ENCODE data around the gene TTC28.

Gene TTC28

DNA sequence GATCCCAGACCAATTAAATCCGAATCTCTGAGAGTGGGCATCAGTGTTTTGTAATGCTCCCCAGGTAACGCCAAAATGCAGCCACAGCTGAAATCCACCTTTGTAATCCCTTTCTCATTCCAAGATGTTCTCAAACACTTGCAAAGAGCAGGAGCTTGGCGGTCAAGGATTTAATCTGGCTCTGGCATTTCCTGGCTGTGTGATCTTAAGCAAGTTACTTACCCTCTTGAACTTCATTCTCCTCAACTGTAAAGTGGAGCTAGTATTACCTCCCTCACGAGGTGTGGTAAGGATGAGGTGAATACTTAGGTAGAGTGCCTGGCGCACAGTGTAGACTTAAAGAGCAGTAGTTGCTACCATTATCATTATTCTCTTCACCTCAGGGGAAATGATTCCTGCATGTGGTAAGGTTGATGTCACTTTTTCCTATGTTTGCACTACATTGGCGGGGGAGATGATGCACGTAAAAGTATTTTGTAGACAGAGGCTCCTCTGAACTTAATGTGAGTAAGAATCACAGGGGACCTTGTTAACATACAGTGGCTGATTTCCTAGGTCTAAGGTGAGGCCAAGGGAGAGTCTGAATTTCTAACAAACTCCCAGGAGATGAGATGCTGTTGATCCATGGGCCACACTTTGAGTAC is 550.2 kb downstream of the TTC28 start:
- DNase-seq (ENCODE audit: low read depth), result no peak
- TF ChIP-seq, protein P1, sequence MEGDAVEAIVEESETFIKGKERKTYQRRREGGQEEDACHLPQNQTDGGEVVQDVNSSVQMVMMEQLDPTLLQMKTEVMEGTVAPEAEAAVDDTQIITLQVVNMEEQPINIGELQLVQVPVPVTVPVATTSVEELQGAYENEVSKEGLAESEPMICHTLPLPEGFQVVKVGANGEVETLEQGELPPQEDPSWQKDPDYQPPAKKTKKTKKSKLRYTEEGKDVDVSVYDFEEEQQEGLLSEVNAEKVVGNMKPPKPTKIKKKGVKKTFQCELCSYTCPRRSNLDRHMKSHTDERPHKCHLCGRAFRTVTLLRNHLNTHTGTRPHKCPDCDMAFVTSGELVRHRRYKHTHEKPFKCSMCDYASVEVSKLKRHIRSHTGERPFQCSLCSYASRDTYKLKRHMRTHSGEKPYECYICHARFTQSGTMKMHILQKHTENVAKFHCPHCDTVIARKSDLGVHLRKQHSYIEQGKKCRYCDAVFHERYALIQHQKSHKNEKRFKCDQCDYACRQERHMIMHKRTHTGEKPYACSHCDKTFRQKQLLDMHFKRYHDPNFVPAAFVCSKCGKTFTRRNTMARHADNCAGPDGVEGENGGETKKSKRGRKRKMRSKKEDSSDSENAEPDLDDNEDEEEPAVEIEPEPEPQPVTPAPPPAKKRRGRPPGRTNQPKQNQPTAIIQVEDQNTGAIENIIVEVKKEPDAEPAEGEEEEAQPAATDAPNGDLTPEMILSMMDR (IDR thresholded peaks at IDR 0.05; ENCODE audit: low read depth, low read length), result no peak
- TF ChIP-seq MYC (IDR thresholded peaks at IDR 0.05; ENCODE audit: low read depth, low read length) (no peak), POLR2A (IDR thresholded peaks at IDR 0.05; ENCODE audit: extremely low read depth, insufficient read length) (no peak)
- TF ChIP-seq, protein P2, sequence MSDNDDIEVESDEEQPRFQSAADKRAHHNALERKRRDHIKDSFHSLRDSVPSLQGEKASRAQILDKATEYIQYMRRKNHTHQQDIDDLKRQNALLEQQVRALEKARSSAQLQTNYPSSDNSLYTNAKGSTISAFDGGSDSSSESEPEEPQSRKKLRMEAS (IDR thresholded peaks at IDR 0.05; ENCODE audit: low read depth, low read length), result no peak
- no peak overlapping the region for H3K4me3 ChIP-seq (ENCODE audit: low read depth, low read length)

DNA sequence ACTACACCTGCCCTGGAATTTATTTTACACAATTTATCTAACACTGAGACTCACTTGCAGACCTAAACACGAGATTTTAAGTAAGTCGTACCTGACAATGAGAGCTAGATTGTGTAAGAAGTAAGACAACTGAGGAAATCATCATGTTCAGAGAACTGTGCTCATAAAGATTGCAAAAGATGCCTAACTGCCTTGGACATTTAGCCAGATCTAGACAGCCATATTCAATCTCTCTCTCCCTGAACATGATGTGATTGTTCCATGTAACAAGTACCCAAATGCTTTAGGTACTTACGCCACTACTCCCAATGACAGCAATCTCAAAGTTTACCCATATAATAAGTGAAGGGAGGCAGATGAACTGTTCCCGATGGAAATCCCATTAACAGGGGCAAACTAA is 550.8 kb downstream of the TTC28 start:
- DNase-seq (ENCODE audit: low read depth), result no peak

DNA sequence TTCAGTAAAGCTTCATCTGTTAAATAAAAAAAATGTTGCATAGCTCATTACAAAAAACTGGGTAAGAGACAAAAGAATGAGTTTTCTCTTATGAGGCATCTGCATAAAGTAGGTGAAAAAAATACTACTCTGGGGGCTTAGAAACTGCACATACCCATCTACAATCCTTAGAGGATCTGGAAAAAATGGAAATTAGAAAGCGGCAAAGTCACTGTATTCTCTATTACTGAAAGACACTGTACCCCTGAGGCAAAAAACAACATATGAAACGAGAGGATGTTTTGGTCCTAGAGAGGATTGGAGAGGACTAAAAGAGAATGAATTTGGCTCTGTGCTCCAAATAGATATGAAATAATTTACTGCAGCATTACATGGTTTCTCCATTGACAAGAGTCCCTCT is 553.8 kb downstream of the TTC28 start:
- no peak for TF ChIP-seq POLR2A (IDR thresholded peaks at IDR 0.05; ENCODE audit: extremely low read depth, insufficient read length)
- TF ChIP-seq, protein P2 (IDR thresholded peaks at IDR 0.05; ENCODE audit: low read depth, low read length), result no peak
- no peak for TF ChIP-seq MYC (IDR thresholded peaks at IDR 0.05; ENCODE audit: low read depth, low read length)
- TF ChIP-seq, protein P1 (IDR thresholded peaks at IDR 0.05; ENCODE audit: low read depth, low read length), result no peak
- no peak for DNase-seq (ENCODE audit: low read depth)
- H3K4me3 ChIP-seq (ENCODE audit: low read depth, low read length), result no peak overlapping the region

More for the DNA sequence above, 550.8 kb downstream of the TTC28 start:
- no peak overlapping the region for H3K4me3 ChIP-seq (ENCODE audit: low read depth, low read length)
- TF ChIP-seq, protein P1 (IDR thresholded peaks at IDR 0.05; ENCODE audit: low read depth, low read length), result no peak
- TF ChIP-seq POLR2A (IDR thresholded peaks at IDR 0.05; ENCODE audit: extremely low read depth, insufficient read length) (no peak), MYC (IDR thresholded peaks at IDR 0.05; ENCODE audit: low read depth, low read length) (no peak)
- TF ChIP-seq, protein P2 (IDR thresholded peaks at IDR 0.05; ENCODE audit: low read depth, low read length), result no peak

DNA sequence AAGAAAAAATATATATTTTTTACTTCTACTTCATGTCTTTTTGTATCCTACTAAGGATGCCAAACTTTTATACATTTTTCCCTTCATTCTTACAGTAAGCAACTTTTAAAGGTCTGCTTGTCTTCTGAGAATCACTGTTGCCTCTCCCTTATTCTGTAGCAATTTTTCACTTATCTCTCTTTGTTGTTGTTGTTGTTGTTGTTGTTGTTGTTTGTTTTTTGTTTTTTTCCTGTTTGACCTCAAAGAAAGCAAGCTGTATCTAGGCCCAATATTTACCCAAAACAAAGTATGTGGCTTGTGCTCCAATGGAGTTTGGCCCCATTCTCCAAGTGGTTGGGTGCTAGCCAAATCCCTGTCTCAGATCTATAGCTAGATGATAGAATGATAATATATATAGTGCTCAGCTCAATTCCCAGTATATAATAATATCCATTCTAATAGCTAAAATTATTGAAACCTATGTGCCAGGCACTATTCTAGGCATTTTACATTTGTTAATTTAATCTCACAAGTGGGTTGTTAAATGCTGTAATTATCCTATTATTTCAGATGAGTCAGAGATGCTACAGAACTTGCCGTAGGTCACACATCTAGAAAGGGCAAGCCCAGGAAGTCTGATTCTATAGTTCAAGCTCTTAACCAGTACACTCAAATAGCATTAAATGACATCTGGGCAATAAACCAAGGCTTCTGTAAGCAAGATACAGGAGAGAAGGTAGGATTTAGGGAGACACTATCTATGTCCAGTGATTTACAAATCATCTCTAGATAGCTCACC is 555.5 kb downstream of the TTC28 start:
- TF ChIP-seq, protein P1 (IDR thresholded peaks at IDR 0.05; ENCODE audit: low read depth, low read length), result no peak
- TF ChIP-seq, protein P2 (IDR thresholded peaks at IDR 0.05; ENCODE audit: low read depth, low read length), result no peak
- TF ChIP-seq POLR2A (IDR thresholded peaks at IDR 0.05; ENCODE audit: extremely low read depth, insufficient read length) (no peak), MYC (IDR thresholded peaks at IDR 0.05; ENCODE audit: low read depth, low read length) (no peak)
- DNase-seq (ENCODE audit: low read depth), result no peak
- no peak overlapping the region for H3K4me3 ChIP-seq (ENCODE audit: low read depth, low read length)

DNA sequence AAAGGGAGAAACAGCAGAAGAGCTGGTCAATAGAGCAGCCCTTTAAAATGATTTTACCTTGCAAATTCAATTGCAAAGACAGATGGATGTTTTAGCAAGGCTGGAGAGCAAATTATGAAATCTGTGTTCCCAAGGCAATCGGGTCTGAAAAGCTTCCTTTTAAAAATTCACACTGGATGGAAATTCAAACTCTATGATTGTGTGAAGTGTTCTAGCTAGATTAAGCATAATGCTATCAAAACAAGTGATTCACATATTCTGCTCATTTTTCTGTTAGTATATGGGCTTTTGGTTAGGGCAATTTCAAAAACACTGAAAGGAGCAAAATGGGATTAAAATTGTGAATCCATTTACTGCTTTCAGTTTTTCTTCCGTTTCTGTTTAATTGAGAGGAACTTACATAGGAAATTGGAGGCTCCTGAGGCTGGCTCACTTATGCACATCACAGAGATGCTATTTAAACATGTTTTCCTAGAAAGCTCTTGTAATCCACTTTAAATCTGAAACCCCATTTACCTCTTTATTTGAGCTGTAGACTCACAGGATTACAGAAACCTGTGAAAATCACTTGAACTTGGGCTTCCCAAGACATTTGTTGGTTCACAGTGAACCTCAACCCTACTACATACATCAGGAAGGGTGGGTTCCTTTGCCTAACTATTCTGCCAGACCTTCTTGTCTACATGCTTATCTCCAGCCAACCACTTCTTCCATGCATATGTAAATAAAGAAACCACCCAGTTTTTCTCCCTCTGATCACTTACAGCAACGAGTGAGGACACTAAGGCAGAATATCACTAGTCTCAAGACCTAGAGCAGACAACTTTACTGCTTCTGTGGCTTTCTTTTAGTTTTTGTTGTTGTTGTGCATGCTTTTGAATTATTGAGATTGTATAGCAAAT is 558.7 kb downstream of the TTC28 start:
- DNase-seq (ENCODE audit: low read depth), result no peak
- TF ChIP-seq, protein P2 (IDR thresholded peaks at IDR 0.05; ENCODE audit: low read depth, low read length), result no peak
- TF ChIP-seq MYC (IDR thresholded peaks at IDR 0.05; ENCODE audit: low read depth, low read length) (no peak), POLR2A (IDR thresholded peaks at IDR 0.05; ENCODE audit: extremely low read depth, insufficient read length) (no peak)
- TF ChIP-seq, protein P1 (IDR thresholded peaks at IDR 0.05; ENCODE audit: low read depth, low read length), result no peak

More for the DNA sequence above, 558.7 kb downstream of the TTC28 start:
- H3K4me3 ChIP-seq (ENCODE audit: low read depth, low read length), result no peak overlapping the region

Data from NB4 (cell line).